Measurements from ENCODE around the gene CTSZ. TPM values are rescaled to one million over a fixed set of nuclear protein-coding genes. Genes with fewer than 3 reads are reported as not detected.

The CTSZ gene
- total RNA-seq, 1 experiment from 2014 or later: 26.3 TPM

GRCh38 chr20:59007665-59008511 is 834 bp upstream of the CTSZ start (continued):
- no peak for TF ChIP-seq ARID4B (CRISPR knock-in tag; IDR thresholded peaks at IDR 0.05; ENCODE audit: borderline replicate concordance)
- no peak for TF ChIP-seq USF2 (CRISPR knock-in tag; IDR thresholded peaks at IDR 0.05)
- TF ChIP-seq ZBTB21 (CRISPR knock-in tag; IDR thresholded peaks at IDR 0.05; ENCODE audit: borderline replicate concordance): no peak
- TF ChIP-seq, protein P1, sequence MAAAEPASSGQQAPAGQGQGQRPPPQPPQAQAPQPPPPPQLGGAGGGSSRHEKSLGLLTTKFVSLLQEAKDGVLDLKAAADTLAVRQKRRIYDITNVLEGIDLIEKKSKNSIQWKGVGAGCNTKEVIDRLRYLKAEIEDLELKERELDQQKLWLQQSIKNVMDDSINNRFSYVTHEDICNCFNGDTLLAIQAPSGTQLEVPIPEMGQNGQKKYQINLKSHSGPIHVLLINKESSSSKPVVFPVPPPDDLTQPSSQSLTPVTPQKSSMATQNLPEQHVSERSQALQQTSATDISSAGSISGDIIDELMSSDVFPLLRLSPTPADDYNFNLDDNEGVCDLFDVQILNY (CRISPR knock-in tag; IDR thresholded peaks at IDR 0.05): no peak; the same call in 1 of the 2 replicates
- TF ChIP-seq, protein P2, sequence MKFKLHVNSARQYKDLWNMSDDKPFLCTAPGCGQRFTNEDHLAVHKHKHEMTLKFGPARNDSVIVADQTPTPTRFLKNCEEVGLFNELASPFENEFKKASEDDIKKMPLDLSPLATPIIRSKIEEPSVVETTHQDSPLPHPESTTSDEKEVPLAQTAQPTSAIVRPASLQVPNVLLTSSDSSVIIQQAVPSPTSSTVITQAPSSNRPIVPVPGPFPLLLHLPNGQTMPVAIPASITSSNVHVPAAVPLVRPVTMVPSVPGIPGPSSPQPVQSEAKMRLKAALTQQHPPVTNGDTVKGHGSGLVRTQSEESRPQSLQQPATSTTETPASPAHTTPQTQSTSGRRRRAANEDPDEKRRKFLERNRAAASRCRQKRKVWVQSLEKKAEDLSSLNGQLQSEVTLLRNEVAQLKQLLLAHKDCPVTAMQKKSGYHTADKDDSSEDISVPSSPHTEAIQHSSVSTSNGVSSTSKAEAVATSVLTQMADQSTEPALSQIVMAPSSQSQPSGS (CRISPR knock-in tag; IDR thresholded peaks at IDR 0.05; ENCODE audit: borderline replicate concordance, low read depth): no peak

- Mint-ChIP-seq H3K27ac (no peak overlapping the region), H3K4me1 (peaks cover 23% of the 10 kb centered on the region), H3K36me3 (no peaks in the 10 kb centered on the region), H3K27me3 (ENCODE audit: low read depth) (peaks cover 28% of the 10 kb centered on the region), H3K4me3 (peak overlapping the region; percentile 60), H3K9me3 (no peaks in the 10 kb centered on the region)
- ChIA-PET POLR2A (no interaction called here), CTCF (no interaction called here)
- ATAC-seq (peak; percentile 4; the same call in 1 of the 2 replicates), DNase-seq (ENCODE audit: low spot score) (no peak)
- TF ChIP-seq, protein P3, sequence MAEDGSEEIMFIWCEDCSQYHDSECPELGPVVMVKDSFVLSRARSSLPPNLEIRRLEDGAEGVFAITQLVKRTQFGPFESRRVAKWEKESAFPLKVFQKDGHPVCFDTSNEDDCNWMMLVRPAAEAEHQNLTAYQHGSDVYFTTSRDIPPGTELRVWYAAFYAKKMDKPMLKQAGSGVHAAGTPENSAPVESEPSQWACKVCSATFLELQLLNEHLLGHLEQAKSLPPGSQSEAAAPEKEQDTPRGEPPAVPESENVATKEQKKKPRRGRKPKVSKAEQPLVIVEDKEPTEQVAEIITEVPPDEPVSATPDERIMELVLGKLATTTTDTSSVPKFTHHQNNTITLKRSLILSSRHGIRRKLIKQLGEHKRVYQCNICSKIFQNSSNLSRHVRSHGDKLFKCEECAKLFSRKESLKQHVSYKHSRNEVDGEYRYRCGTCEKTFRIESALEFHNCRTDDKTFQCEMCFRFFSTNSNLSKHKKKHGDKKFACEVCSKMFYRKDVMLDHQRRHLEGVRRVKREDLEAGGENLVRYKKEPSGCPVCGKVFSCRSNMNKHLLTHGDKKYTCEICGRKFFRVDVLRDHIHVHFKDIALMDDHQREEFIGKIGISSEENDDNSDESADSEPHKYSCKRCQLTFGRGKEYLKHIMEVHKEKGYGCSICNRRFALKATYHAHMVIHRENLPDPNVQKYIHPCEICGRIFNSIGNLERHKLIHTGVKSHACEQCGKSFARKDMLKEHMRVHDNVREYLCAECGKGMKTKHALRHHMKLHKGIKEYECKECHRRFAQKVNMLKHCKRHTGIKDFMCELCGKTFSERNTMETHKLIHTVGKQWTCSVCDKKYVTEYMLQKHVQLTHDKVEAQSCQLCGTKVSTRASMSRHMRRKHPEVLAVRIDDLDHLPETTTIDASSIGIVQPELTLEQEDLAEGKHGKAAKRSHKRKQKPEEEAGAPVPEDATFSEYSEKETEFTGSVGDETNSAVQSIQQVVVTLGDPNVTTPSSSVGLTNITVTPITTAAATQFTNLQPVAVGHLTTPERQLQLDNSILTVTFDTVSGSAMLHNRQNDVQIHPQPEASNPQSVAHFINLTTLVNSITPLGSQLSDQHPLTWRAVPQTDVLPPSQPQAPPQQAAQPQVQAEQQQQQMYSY (CRISPR knock-in tag; IDR thresholded peaks at IDR 0.05): no peak
- no peak for TF ChIP-seq ATF3 (CRISPR knock-in tag; conservative IDR thresholded peaks at IDR 0.05)
- no peak for TF ChIP-seq JAZF1 (CRISPR knock-in tag; IDR thresholded peaks at IDR 0.05)
- TF ChIP-seq, protein P1 (CRISPR knock-in tag; IDR thresholded peaks at IDR 0.05): no peak
- TF ChIP-seq FOXK1 (CRISPR knock-in tag; IDR thresholded peaks at IDR 0.05): no peak
- no peak for TF ChIP-seq PRRX2 (CRISPR knock-in tag; IDR thresholded peaks at IDR 0.05)
- no peak for TF ChIP-seq SP1 (CRISPR knock-in tag; conservative IDR thresholded peaks at IDR 0.05)
- no peak for TF ChIP-seq ZBTB43 (CRISPR knock-in tag; IDR thresholded peaks at IDR 0.05)
- no peak for TF ChIP-seq E2F1 (CRISPR knock-in tag; IDR thresholded peaks at IDR 0.05)
- TF ChIP-seq ZBTB21 (CRISPR knock-in tag; IDR thresholded peaks at IDR 0.05; ENCODE audit: borderline replicate concordance): no peak
- no peak for TF ChIP-seq JUN (CRISPR knock-in tag; IDR thresholded peaks at IDR 0.05)
- TF ChIP-seq MYBL2 (CRISPR knock-in tag; IDR thresholded peaks at IDR 0.05): no peak
- no peak for TF ChIP-seq ZNF671 (CRISPR knock-in tag; IDR thresholded peaks at IDR 0.05)
- TF ChIP-seq ZNF263 (CRISPR knock-in tag; IDR thresholded peaks at IDR 0.05; ENCODE audit: low read depth): no peak
- TF ChIP-seq SMAD3 (CRISPR knock-in tag; IDR thresholded peaks at IDR 0.05; ENCODE audit: borderline replicate concordance): no peak
Measured at GRCh38 chr20:59006167-59006863, 739 bp downstream of the CTSZ start.
